Suprapubic skin (tissue), 3 donors: ENCODE measurements around the gene HBA2.

Experiments
- CTCF ChIP-seq, 2 donors: fragments of 200-600 bp in 1 of 2; fragments of 450-650 bp in 1 of 2; sonication (generic) in 1 of 2; IDR thresholded peaks; one replicate each; pipeline ENCODE4 v1.5.1; 2016 to 2019; ENCODE audit warnings: antibody characterized with exemption in 2 of 2, mild to moderate bottlenecking in 1 of 2, moderate library complexity in 1 of 2
- POLR2A ChIP-seq, 2 donors: fragments of 450-650 bp; IDR thresholded peaks; one replicate each; pipeline ENCODE4 v1.6.1; 2017; ENCODE audit warnings: antibody characterized with exemption in 2 of 2, mild to moderate bottlenecking in 2 of 2, moderate library complexity in 2 of 2

- TF ChIP-seq CTCF (IDR thresholded peaks at IDR 0.05) (no peak), POLR2A (IDR thresholded peaks at IDR 0.05) (no peak)
Observed at GRCh38 chr16:193441-193840, 20.8 kb downstream of the HBA2 start.
